AG09309 (cell line): ENCODE measurements around the gene CYB561D2.
A peak's percentile ranks its signal among the peaks of the same experiment; 100 is the strongest.

Experiments used
- DNase-seq: peaks from one replicate; pipeline ENCODE4 v3.0.0-alpha.2; 2010; ENCODE audit warnings: low read depth
- H3K4me3 ChIP-seq: 2 replicates; pipeline ENCODE4 v1.5.1; 2011; ENCODE audit warnings: mild to moderate bottlenecking, low read depth, low read length, moderate library complexity; ENCODE audit not compliant: control insufficient read depth
- CTCF ChIP-seq: IDR thresholded peaks from 2 replicates; pipeline ENCODE4 v1.5.1; 2011; ENCODE audit warnings: mild to moderate bottlenecking, low read depth, low read length, inconsistent platforms; ENCODE audit not compliant: insufficient read depth, control insufficient read depth; ENCODE audit errors: missing control alignments

Gene CYB561D2

GRCh38 chr3:50365080-50365841 is 14.6 kb downstream of the CYB561D2 start:
- no peak for DNase-seq
- H3K4me3 ChIP-seq: peak overlapping the region; percentile 38
- no peak for TF ChIP-seq CTCF

- no peak for DNase-seq
- TF ChIP-seq CTCF: no peak
- no peak overlapping the region for H3K4me3 ChIP-seq
These were observed 15.2 kb downstream of the CYB561D2 start for GRCh38 chr3:50365842-50366220.

- H3K4me3 ChIP-seq: no peak overlapping the region
- DNase-seq: no peak
- TF ChIP-seq CTCF: no peak
These were observed 18.5 kb downstream of the CYB561D2 start for GRCh38 chr3:50369012-50369670.

- no peak for TF ChIP-seq CTCF
- H3K4me3 ChIP-seq: no peak overlapping the region
- DNase-seq: no peak
These were observed 19.9 kb downstream of the CYB561D2 start for GRCh38 chr3:50370594-50370993.

- TF ChIP-seq CTCF: no peak
- H3K4me3 ChIP-seq: no peak overlapping the region
- no peak for DNase-seq
These were observed 20.5 kb downstream of the CYB561D2 start for GRCh38 chr3:50371133-50371685.

- no peak for TF ChIP-seq CTCF
- no peak for DNase-seq
These were observed 21.7 kb downstream of the CYB561D2 start for GRCh38 chr3:50372349-50372748.

More at GRCh38 chr3:50372349-50372748, 21.7 kb downstream of the CYB561D2 start:
- H3K4me3 ChIP-seq: no peak overlapping the region
